Choroid plexus epithelial cell (primary cell): ENCODE data around the gene UCK2.

Experiments
- DNase-seq: peaks from one replicate; pipeline ENCODE4 v3.0.0-alpha.2; 2010; ENCODE audit warnings: low read depth
- H3K4me3 ChIP-seq: 2 replicates; pipeline ENCODE4 v1.5.1; 2011; ENCODE audit warnings: low read depth, mild to moderate bottlenecking, control low read depth, low read length, moderate library complexity
- TF ChIP-seq, protein P1 (sequence below): conservative IDR thresholded peaks from 2 replicates; pipeline ENCODE4 v1.5.1; 2011; ENCODE audit warnings: low read depth, mild to moderate bottlenecking, control low read depth, inconsistent platforms, low read length, moderate library complexity

UCK2 gene

DNA sequence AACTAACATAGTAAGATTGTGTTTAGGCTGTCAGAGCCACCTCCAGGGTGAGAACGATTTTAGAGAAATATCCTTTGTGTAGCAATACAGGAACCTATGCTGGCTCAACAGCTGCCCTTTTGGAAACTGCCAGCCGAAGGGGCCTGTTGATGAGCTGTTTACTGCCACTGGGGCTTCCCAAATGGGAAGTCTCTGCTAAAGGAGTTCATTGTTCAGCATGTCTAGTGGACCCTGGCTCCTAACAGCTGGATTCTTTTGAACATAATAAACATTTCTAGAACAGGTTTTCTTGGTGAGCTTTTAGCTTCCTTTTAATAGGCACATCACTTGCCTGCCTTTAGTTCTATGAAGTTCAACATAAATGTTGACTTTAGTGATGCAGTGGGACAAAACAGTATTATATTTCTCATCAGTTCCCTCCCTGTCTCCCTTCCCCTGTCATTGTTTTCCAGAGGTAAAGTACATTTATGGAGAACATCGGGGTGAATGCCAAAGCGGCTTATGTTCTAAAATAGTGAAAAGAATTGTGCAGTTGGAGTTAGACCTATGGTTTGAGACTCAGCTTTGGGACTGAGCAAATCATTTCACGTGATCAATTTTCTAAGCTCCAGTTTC, 57.4 kb downstream of the UCK2 start:
- TF ChIP-seq, protein P1, sequence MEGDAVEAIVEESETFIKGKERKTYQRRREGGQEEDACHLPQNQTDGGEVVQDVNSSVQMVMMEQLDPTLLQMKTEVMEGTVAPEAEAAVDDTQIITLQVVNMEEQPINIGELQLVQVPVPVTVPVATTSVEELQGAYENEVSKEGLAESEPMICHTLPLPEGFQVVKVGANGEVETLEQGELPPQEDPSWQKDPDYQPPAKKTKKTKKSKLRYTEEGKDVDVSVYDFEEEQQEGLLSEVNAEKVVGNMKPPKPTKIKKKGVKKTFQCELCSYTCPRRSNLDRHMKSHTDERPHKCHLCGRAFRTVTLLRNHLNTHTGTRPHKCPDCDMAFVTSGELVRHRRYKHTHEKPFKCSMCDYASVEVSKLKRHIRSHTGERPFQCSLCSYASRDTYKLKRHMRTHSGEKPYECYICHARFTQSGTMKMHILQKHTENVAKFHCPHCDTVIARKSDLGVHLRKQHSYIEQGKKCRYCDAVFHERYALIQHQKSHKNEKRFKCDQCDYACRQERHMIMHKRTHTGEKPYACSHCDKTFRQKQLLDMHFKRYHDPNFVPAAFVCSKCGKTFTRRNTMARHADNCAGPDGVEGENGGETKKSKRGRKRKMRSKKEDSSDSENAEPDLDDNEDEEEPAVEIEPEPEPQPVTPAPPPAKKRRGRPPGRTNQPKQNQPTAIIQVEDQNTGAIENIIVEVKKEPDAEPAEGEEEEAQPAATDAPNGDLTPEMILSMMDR, result no peak
- DNase-seq, result no peak
- no peak overlapping the region for H3K4me3 ChIP-seq

DNA sequence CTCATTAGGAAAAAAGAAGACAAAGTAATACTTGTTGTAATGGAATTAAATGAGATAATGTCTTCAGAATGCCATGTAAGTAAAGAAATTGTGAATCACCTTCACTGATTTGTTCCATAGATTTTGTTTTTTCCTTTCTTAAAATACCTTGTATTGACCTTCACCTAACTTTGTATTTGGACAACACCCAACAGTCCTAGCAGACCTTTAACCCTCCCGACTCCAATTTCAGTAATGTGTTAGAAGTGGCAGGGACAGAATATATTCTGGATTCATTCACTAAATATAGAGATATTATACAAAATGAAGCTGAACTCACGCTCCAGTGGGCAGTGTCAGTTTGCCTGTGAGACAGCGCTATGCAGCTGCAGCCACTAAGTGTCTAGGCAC, 57.9 kb downstream of the UCK2 start:
- DNase-seq, result no peak
- no peak overlapping the region for H3K4me3 ChIP-seq
- TF ChIP-seq, protein P1, result no peak

DNA sequence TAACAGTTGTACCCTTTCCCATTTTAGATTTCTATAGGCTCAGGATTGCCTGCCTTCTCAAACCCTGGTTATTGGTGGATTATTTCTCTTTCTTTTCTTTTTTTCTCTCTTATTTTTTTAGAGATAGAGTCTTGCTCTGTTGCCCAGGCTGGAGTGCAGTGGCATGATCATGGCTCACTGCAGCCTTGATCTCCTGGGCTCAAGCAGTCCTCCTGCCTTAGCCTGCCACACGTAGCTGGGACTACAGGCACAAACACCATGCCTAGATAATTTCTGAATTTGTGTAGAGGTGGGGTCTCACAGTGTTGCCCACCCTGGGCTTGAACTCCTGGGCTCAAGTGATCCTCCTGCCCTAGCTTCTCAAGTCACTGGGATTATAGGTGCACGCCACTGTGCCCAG, 58.8 kb downstream of the UCK2 start:
- DNase-seq, result no peak
- no peak overlapping the region for H3K4me3 ChIP-seq
- TF ChIP-seq, protein P1, result no peak

DNA sequence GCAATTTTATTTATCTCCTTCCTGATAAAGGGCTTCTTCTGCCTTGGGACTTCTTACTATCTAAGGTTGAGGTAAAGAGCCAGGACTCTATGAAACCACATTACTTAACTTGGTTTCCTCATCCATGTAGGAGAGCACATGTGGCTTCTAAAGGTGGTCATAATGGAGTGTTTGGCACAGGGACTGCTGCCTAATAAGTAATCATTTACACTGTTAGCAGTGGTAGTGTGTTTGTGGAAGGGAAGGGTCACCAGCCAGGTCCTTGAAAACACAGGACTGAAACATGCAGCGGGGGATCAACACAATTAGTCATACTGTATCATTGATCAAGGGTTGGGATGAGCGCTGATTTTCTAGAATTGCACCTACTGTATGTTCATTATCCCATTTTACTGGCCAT, 59.6 kb downstream of the UCK2 start:
- TF ChIP-seq, protein P1, result no peak
- DNase-seq, result no peak
- no peak overlapping the region for H3K4me3 ChIP-seq

DNA sequence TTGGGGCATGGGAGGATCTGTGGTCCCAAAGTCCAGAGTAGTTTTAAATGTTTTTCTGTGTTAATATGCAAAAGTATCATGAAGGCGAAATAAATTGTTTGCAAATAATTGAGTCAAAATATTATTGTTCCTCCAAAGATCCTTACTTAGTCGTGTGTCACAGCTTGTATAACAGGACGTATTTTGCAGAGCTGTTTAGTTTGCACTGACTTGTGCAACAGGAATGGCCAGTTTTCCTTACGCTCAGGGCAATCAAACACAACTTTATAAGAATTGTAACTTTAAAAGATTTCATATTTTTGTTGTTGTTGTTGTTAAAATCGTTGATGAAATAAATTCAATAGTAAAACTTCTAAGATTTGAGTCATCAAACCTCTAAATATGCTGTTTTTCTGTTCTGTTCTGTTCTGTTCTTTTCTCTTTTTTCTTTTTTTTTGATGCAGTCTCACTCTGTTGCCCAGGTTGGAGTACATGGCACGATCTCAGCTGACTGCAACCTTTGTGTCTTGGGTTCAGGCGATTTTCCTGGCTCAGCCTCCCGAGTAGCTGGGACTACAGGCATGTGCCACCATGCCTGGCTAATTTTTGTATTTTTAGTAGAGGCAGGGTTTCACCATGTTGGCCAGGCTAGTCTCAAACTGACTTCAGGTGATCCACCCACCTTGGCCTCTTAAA, 60.6 kb downstream of the UCK2 start:
- TF ChIP-seq, protein P1, result no peak
- H3K4me3 ChIP-seq, result no peak overlapping the region
- no peak for DNase-seq

DNA sequence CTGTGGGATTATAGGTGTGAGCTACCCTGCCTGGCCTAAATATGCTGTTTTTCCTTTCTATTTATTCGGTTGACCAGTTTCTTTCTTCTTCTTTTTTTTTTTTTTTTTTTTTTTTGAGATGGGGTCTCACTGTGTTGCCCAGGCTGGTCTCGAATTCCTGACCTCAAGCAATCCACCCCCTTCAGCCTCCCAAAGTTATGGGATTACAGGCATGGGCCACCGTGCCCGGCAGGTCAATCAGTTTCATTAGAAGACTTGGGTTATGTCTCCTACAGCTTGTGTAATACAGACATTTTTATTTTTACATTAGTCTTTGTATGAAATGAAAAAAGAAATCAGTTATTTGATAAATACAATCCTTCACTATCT, 61.1 kb downstream of the UCK2 start:
- DNase-seq, result no peak
- H3K4me3 ChIP-seq, result no peak overlapping the region
- TF ChIP-seq, protein P1, result no peak

DNA sequence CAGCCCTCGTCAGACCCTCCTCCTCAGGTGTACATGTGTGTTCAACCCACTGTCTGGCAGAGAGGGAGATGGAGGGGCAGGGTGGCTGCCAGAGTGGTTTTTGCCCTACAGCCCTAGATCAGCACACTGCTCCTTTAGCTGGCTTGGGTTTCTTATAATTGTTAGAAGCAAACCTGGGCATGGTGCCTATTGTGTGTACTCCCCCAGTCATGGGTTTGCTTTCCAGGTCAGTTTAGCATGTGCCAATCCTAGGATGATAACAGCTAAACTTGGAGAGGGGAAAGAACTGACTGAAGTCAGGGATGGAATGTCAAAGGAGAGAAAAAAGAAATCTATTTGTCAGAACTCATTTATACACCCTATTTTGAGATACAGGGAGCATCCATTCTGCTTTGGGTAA, 63.3 kb downstream of the UCK2 start:
- no peak for DNase-seq
- TF ChIP-seq, protein P1, result no peak
- H3K4me3 ChIP-seq, result no peak overlapping the region
